A673 (cell line): ENCODE data around the gene OXCT1. TPM values are rescaled to one million over a fixed set of nuclear protein-coding genes. Genes with fewer than 3 reads are reported as not detected.

Experiments
- BruUV-seq: library from RNA; stranded (reverse); fragments of 400-500 nt; replicated peaks from 2 replicates; lab custom pipeline; 2021; lab: Mats Ljungman, UMichigan
- CTCF ChIA-PET: fragments of 300-600 bp; sonication (Branson Sonifier 250); formaldehyde crosslinking; loops from one replicate; lab custom pipeline; 2022; ENCODE audit warnings: antibody characterized with exemption; lab: Charles Lee
- POLR2A ChIA-PET: fragments of 300-600 bp; sonication (Branson Sonifier 250); formaldehyde crosslinking; loops from one replicate; lab custom pipeline; 2022; ENCODE audit warnings: antibody characterized with exemption; ENCODE audit not compliant: low non-redundant PET; lab: Charles Lee
- DNase-seq: peaks from one replicate; pipeline ENCODE4 v3.0.0-alpha.2; 2015; ENCODE audit warnings: low spot score
- H3K27ac ChIP-seq: fragments of 200-600 bp; sonication (generic); 2 replicates; pipeline ENCODE4 v1.5.1; 2016; ENCODE audit warnings: mixed run types, low read depth, mild to moderate bottlenecking, mixed read lengths, antibody characterized with exemption, low read length; ENCODE audit not compliant: poor library complexity, severe bottlenecking
- H3K27me3 ChIP-seq: fragments of 200-600 bp; sonication (generic); replicated peaks from 2 replicates; pipeline ENCODE4 v1.6.1; 2017; ENCODE audit warnings: mixed run types, low read depth, mild to moderate bottlenecking, mixed read lengths, antibody characterized with exemption, low read length; ENCODE audit not compliant: insufficient read depth, poor library complexity
- H3K36me3 ChIP-seq: fragments of 200-600 bp; sonication (generic); 2 replicates; pipeline ENCODE4 v1.6.1; 2016; ENCODE audit warnings: mixed run types, mild to moderate bottlenecking, mixed read lengths, antibody characterized with exemption, low read length; ENCODE audit not compliant: insufficient read depth, poor library complexity, severe bottlenecking
- H3K4me1 ChIP-seq: fragments of 200-600 bp; sonication (generic); 2 replicates; pipeline ENCODE4 v1.6.1; 2017; ENCODE audit warnings: mixed run types, mild to moderate bottlenecking, mixed read lengths, antibody characterized with exemption, low read length; ENCODE audit not compliant: insufficient read depth, poor library complexity, severe bottlenecking
- H3K4me3 ChIP-seq: fragments of 200-600 bp; sonication (generic); 2 replicates; pipeline ENCODE4 v1.5.1; 2016; ENCODE audit warnings: low read depth, mixed run types, mild to moderate bottlenecking, mixed read lengths, low read length; ENCODE audit not compliant: poor library complexity, severe bottlenecking
- H3K9me3 ChIP-seq: fragments of 200-600 bp; sonication (generic); 2 replicates; pipeline ENCODE4 v1.6.1; 2016; ENCODE audit warnings: mixed run types, low read depth, mild to moderate bottlenecking, mixed read lengths, antibody characterized with exemption, low read length; ENCODE audit not compliant: poor library complexity, severe bottlenecking
- EZH2 ChIP-seq: fragments of 200-600 bp; sonication (generic); IDR thresholded peaks from 2 replicates; pipeline ENCODE4 v1.6.1; 2017; ENCODE audit warnings: borderline replicate concordance, low read depth, mild to moderate bottlenecking, mixed read lengths, antibody characterized with exemption, low read length; ENCODE audit not compliant: poor library complexity, severe bottlenecking
- intact Hi-C: fragments of 100-400 bp; cut with micrococcal nuclease; formaldehyde crosslinking; loops from one replicate; pipeline ENCODE4 v1.10.0; 2022; ENCODE audit not compliant: unreplicated experiment
- total RNA-seq: library from RNA; stranded (reverse); gene quantifications from 2 replicates; pipeline ENCODE4 v1.2.3, GENCODE V29; 2021
- TF ChIP-seq, protein P1 (sequence below): fragments of 300-800, 200-600 bp; sonication (generic); conservative IDR thresholded peaks from 2 replicates; pipeline ENCODE4 v1.5.1; 2017; ENCODE audit warnings: low read depth, mild to moderate bottlenecking, antibody characterized with exemption, low read length, moderate library complexity, mixed read lengths

OXCT1 gene
- total RNA-seq, 1 experiment from 2014 or later = 48.4 TPM

DNA sequence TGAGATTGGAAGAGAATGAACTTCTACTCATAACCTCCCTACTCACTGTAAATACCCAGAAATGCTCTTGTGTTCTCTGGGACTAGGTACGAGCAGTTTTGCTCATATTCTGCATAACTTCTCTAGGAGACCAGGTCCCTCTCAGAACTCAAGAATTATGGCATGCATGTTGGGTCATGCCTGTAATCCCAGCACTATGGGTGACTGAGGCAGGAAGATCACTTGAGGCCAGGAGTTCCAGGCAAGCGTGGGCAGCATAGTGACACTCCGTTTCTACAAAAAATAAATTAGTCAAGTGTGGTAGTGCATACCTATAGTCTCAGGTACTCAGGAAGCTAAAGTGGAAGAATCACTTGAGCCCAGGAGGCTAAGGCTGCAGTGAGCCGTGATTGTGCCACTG lies 141.9 kb downstream of the OXCT1 start:
- no peak for DNase-seq
- ChIA-PET POLR2A (no interaction called here), CTCF (no interaction called here)
- Histone ChIP-seq H3K4me3 (no peak overlapping the region), H3K36me3 (no peaks in the 10 kb centered on the region), H3K9me3 (no peaks in the 10 kb centered on the region), H3K27me3 (no peaks in the 10 kb centered on the region), H3K4me1 (no peaks in the 10 kb centered on the region), H3K27ac (no peak overlapping the region)
- BruUV-seq = no TSS peak
- TF ChIP-seq EZH2 = no peak
- TF ChIP-seq, protein P1, sequence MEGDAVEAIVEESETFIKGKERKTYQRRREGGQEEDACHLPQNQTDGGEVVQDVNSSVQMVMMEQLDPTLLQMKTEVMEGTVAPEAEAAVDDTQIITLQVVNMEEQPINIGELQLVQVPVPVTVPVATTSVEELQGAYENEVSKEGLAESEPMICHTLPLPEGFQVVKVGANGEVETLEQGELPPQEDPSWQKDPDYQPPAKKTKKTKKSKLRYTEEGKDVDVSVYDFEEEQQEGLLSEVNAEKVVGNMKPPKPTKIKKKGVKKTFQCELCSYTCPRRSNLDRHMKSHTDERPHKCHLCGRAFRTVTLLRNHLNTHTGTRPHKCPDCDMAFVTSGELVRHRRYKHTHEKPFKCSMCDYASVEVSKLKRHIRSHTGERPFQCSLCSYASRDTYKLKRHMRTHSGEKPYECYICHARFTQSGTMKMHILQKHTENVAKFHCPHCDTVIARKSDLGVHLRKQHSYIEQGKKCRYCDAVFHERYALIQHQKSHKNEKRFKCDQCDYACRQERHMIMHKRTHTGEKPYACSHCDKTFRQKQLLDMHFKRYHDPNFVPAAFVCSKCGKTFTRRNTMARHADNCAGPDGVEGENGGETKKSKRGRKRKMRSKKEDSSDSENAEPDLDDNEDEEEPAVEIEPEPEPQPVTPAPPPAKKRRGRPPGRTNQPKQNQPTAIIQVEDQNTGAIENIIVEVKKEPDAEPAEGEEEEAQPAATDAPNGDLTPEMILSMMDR = no peak
- intact Hi-C loops = no loop called here

DNA sequence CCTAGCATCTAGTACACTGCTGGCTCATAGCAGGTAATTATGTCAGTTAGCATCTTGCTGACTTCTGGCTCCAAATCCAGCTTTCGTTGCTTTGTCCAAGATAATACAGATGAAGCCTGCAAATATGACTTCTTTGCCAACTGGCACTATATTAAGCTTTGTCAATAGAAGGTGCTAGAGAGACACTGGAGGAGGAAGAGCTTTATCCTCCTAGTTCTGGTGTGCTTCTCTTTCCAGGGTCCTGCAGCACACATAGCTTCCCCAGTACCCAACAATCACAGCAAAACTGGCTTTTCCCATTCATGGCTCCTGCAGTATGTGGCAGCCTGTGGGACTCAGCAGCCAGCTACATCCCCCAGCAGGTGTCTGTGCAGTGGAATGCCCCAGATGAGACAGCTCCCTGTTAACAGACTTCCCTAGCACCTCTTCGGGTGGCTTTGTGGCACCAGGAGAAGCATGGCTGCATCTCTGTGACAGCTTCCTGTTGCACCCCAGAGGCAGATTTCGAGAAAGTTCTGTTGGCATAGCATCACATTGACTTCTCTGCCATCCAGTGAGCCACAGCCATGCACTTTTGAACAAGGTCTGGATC lies 147.8 kb downstream of the OXCT1 start:
- Histone ChIP-seq H3K27me3 (no peaks in the 10 kb centered on the region), H3K27ac (no peak overlapping the region), H3K4me3 (no peak overlapping the region), H3K9me3 (no peaks in the 10 kb centered on the region), H3K36me3 (no peaks in the 10 kb centered on the region), H3K4me1 (no peaks in the 10 kb centered on the region)
- no peak for TF ChIP-seq EZH2
- TF ChIP-seq, protein P1 = peak; percentile 44; the same call in 1 of the 2 replicates
- POLR2A ChIA-PET = no interaction called here
- peak; percentile 28 for DNase-seq
- CTCF ChIA-PET = interaction anchor here (1.7 kb wide), 1 partner anchor 121 kb away, joined by 9 read pairs; no protein-coding TSS in a partner anchor
- BruUV-seq = no TSS peak
- intact Hi-C loops = no loop called here

DNA sequence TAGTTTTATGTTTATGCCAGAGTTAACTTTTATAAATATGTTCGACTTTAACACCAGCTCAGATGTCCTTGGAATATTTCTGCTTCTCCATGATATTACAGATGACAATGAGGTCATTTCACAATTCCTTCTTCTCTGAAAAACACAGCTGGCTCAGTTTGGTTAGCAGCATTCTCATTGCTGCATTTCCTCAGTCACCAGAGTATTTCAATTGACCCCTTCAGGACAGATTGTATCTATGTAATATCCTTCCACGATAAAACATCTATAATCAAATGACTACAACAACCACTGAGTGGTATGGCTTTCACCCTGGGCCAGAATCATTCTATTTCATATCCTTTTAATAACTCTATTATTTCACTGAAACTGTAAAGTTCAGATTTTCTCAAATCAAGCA lies 148.7 kb downstream of the OXCT1 start:
- CTCF ChIA-PET = interaction anchor here (1.7 kb wide), 1 partner anchor 122 kb away, joined by 9 read pairs; no protein-coding TSS in a partner anchor
- Histone ChIP-seq H3K9me3 (no peaks in the 10 kb centered on the region), H3K4me1 (no peaks in the 10 kb centered on the region), H3K36me3 (no peaks in the 10 kb centered on the region), H3K4me3 (no peak overlapping the region), H3K27ac (no peak overlapping the region), H3K27me3 (no peaks in the 10 kb centered on the region)
- TF ChIP-seq, protein P1 = no peak
- TF ChIP-seq EZH2 = no peak
- no TSS peak for BruUV-seq
- no peak for DNase-seq
- POLR2A ChIA-PET = no interaction called here
- intact Hi-C loops = no loop called here
